HuH-7 (cell line): ENCODE measurements around the gene HIGD2B.
"Not testable (repeated sequence)": the region's sequence is repeated elsewhere in the genome, so short reads cannot be mapped to it uniquely, and the experiment has no call there.

Source experiments
- DNase-seq: peaks from one replicate; pipeline ENCODE4 v3.0.0; 2011; ENCODE audit warnings: low spot score

HIGD2B gene, protein sequence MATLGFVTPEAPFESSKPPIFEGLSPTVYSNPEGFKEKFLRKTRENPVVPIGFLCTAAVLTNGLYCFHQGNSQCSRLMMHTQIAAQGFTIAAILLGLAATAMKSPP

DNA sequence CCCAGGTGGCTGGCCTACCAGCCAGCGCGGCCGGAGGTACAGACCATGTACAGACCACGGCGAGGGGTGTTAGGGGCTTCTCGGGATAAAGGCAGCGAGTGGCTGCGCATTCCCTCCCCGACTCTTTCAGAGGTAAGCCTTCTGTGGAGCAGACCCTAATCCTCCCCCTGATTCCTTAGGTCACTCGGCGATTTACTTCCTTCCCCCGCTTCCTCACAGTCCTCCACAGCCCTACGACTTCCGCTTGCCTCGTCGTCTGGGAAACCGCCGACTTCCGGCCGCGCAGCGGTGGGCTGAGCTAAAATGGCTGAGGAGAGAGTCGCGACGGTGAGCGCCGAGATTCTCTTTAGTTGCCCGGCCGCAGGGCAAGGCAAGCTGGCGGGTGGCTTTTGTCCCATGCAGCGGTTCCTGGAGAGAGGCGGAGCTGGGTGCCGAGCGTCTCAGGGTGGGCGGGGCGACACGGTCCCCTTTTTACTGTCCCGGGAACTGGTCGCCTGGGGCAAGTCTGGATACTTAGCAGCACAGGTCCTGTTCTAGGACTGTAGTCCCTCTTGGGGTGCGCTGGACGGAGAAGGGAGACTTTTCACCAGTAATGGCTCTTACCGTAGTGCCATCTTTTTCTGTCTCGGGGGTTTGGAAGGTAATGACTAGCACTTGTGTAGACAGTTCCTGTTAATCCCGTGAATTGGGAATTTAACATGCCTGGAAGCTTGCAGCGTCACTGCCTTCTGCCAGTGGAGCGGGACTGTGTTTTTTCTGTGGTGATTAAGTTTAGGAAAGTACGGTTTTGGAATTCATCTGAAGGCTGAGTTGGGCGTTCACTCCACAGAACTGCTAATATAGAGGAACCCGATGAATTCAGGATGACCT is at the start of gene HIGD2B, which contains the start of gene BBS4:
TSS of gene HIGD2B (minus strand) at position 258 of the 870 bp plus-strand sequence. CDS start 9,808 bp downstream, outside the sequence.
TSS of gene BBS4 (plus strand) at position 283 of the 870 bp plus-strand sequence. CDS start at position 304, 21 bp downstream.
- DNase-seq = peak; percentile 82

DNA sequence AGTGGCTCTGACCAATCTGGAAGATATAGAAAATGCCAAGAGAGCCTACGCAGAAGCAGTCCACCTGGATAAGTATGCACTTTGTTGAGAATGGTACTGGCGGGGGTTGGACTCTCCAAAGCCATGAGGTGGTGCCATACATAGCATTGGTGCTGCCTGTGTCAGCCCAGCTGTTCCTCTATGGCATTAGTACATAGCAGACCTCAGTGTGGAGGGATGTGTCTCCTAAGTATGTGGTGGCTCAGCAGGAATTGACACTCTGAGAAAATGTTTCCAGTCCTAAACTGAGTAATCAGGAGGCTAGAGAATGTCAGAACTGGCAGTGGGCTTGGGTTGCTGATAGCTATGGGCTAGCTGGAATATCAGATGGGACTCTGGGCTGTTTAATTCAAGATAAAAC is 49.1 kb upstream of the HIGD2B start:
- DNase-seq = no peak

DNA sequence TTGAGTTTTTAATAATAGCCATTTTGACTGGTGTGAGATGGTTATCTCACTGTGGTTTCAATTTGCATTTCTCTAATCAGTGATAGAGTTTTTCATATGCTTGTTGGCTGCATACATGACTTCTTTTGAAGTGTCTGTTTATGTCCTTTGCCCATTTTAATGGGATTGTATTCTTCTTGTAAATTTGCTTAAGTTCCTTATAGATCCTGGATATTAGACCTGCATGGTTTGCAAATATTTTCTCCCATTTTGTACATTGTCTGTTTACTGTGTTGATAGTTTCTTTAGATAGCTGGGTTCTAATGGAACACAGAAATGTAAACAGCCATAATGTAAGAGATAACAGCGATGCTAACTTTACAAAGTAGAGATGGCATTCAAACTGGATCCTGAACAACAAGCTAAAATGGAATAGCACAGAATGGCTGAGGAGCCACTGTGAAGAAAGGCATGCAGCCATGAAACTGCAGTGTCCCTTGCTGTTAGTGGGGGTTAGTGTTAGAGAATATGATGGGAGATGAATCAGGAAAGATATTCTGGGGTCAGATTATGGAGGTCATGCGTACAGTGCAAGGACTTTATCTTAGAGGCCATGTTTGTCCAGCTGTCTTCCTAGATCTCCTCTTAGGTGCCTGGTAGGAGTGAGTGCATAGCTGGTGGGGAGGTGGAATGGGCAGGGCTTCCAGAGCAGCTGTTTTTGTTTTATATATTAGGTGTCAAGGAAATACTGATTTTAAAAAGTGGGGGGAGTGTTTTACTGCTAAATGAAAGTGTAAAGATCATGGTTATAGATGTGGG is 48.2 kb upstream of the HIGD2B start:
- no peak for DNase-seq

DNA sequence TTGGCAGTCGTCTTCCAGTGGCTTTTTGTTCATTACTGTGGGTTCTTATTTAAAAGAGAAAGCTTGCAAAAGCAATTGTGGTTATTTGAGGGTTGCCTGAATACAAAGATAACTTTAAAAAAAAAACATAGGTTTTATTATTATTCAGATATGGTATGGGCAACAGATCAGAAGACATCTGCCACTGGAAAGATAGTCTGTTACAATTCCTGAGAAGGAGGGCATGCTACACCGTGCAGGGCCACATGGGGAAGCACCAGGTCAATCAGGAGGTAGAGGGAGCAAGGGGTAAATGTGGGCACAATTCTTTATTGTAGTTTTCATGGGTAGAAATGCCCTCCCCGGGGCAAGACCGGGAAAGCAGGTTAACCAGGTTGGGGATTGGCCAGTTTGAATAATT is 46.5 kb upstream of the HIGD2B start:
- DNase-seq = no peak

DNA sequence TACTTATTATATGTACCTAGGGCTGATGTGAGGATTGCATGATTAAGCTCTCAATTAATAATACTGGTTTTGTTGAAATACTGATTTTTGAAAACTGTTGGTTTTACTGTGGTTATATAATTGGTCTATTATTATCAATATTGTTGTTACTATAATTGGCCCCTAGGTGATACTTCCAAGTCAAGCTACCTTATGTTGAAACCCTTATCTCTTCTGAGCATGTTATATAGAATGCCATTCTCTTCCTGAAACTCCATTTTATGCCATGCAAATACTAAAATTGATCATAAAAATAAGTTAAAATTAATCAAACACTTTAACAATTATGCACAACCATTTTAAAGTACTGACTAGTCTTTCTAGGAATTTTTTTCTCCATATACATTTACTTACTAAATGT is 46.1 kb upstream of the HIGD2B start:
- no peak for DNase-seq

DNA sequence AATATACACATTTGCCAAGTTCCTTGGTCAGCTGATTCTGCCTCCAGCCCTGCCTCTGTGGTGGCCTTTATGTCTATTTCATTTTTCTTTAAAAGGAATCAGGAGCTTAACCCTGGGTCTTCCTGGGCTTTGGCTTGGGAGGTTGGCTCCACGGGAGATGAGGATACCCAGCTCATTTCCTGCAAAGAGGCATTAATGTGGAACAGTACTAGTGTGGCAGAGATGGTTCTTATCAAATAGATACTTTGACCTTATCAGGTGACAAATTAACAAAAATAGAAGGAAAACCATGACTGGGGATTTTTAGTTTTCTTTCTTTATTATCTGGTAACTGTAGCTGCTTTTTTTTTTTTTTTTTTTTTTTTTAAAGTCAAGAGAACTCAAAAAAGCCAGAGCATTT is 42.8 kb upstream of the HIGD2B start:
- no peak for DNase-seq

DNA sequence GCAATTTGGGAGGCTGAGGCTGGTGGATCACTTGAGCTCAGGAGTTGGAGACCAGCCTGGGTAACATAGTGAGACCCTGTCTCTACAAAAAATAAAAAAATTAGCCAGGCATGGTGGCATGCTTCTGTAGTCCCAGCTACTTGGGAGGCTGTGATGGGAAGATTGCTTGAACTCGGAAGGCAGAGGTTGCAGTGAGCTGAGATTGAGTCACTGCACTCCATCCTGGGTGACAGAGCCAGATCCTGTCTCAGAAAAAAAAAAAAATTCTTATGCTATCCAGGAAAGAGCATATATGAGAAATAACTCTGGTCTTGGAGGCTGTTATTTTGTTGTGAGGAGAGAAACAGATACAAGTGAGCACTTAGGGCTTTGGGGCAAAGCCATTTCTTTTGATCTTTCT is 42.3 kb upstream of the HIGD2B start:
- not testable (repeated sequence) for DNase-seq

DNA sequence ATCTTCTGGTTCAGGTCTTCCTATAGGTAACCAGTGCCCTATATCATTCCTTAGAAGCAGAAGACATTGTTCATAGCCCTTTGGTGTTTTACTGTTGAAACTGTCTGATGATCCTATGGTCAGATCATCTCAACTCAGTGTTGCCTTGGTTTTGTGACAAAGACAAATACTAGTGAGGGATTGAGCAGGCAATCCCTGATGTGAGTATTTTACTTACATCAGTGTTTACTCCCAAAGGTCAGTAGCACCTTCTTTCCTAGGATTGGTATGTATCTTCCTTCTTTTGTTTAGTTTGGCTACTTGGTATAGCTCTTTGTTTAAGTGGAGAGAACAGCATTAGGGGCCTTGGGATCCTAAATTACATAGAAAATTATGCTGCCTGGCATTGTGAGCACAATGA is 41.2 kb upstream of the HIGD2B start:
- no peak for DNase-seq

DNA sequence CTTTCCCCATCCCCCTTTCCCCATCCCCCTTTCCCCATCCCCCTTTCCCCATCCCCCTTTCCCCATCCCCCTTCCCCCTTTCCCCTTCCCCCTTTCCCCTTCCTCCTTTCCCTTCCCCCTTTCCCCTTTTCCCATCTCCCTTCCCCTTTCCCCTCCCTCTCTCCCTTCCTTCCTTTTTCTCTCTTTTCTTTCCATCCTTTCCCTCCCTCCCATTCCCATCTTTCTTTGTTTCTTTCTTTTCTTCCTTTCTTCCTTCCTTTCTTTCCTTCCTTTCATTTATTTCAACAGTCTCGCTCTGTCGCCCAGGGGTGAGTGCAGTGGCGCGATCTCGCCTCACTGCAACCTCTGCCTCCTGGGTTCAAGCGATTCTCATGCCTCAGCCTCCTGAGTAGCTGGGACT is 39.9 kb upstream of the HIGD2B start:
- not testable (repeated sequence) for DNase-seq

DNA sequence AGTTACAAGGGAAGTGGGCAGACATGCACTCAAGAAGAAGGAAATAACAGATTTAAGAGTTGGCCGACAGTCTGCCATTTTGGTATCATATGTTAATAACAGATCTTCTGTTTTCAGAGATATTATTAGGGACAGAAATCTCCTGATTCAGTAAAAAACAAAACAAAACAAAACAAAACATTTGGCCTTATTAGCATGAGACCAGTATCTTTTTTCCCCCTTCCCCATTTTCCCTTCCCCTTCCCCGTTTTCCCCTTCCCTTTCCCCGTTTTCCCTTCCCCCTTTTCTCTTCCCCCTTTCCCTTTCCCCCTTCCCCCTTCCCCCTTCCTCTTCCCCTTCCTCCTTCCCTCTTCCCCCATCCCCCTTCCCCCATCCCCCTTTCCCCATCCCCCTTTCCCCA is 39.5 kb upstream of the HIGD2B start:
- DNase-seq = no peak

DNA sequence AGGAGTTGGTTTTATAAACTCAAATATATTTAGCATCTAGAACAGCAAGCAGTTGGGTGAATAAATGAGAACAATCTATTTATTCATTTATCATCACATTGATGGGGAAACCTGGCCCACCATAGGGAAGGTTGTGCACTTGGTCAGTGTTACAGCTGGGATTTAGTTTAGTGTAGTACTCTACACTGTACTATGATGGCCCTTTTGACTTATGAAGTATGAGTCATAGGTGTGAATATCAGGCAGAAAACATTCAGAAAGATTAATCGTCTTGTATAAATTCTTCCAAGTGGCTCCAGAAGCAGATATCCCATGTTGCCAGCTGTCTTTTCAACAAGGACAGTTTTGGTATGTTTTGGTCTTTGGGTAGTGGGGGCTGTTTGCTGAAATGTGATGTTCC is 38.0 kb upstream of the HIGD2B start:
- no peak for DNase-seq

DNA sequence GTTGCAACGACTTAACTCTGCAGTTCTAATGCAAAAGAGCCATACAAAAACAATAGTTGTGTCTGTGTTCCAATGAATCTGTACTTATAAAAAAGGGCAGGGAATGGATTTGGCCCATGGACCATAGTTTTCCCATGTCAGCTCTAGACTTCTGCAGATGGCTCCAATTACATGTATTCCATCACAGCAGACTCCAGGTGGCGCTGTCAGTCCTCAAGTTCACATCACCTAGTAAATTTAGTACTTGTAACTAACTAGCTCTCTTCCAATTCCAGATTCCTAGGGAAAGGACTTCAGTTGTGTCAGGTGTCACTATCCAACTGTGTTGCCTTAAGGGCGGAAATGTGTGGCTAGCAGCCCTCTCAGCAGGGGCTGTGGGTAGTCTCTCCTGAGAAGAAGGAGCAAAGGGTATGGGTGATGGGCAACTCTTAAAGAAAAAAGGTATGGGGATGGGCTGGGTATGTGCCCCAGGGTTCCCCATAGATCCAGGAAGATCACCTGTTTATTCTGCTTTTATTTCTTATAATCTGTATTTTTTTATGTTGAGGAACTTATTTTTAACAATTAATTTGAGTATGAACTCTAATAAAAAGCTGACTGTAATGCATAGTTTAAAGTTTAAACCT is 36.2 kb upstream of the HIGD2B start:
- peak; percentile 63 for DNase-seq

DNA sequence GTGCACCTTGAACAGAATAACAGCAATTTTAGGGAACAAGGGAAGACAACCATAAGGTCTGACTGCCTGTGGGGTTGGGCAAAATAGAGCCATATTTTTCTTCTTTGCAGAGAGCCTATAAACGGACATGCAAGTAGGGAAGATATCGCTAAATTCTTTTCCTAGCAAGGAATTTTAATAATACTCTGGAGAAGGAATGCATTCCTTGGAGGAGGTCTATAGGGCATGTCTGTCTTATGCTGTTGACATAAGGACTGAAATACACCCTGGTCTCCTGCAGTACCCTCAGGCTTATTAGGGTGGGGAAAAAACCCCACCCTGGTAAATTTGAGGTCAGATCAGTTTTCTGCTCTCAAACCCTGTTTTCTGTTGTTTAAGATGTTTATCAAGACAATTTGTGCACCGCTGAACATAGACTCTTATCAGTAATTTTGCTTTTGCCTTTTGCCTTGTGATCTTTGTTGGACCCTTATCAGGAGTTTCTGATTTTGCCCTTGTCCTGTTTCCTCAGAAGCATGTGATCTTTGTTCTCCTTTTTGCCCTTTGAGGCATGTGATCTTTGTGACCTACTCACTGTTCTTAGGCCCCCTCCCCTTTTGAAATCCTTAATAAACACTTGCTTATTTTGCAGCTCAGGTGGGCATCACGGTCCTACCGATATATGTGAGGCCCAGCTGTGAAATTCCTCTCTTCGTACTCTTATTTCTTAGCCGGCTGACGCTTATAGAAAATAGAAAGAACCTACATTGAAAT is 22.7 kb upstream of the HIGD2B start:
- not testable (repeated sequence) for DNase-seq

DNA sequence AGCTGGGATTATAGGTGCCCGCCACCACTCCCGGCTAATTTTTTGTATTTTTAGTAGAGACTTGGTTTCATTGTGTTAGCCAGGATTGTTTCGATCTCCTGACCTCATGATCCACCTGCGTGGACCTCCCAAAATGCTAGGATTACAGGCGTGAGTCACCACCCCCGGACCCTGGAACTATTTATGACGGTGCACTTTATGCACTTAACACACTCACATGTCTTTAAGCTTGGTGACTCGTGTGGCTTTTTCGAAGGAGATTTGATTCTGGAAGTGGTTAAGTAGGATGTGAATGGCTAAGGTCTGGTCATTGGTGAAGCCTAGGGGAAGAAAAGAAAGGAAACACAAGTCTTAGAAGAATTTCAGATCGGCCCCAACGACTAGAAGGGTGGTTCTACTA is 20.3 kb upstream of the HIGD2B start:
- no peak for DNase-seq

DNA sequence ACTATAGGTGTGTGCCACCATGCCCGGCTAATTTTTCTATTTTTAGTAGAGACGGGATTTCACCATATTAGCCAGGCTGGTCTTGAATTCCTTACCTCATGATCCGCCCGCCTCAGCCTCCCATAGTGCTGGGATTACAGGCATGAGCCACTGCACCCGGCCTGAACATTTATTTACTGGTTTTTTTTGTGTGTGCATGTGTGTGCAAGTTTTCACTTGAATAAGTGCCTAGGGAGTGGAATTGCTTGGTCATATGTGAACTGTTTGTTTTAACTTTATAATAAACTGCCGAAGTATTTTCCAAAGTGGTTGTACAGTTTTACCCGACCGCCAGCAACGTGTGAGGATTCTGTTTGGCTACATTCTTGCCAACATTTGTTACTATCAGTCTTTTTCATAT is 14.1 kb upstream of the HIGD2B start:
- DNase-seq = no peak

DNA sequence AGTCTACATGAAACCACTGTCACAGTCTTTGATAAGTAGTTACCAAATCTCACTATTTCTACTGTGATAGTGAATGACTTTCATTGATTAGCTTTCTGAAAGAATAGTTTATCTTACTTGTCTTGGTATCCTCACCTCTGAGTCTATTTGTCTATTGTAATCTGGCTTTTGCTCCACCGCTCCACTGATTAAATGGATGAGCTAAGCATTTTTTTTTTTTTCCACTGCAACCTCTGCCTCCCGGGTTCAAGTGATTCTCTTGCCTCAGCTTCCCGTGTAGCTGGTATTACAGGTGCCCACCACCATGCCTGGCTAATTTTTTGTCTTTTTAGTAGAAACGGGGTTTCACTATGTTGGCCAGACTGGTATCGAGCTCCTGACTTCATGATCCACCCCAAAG is 13.0 kb upstream of the HIGD2B start:
- no peak for DNase-seq

DNA sequence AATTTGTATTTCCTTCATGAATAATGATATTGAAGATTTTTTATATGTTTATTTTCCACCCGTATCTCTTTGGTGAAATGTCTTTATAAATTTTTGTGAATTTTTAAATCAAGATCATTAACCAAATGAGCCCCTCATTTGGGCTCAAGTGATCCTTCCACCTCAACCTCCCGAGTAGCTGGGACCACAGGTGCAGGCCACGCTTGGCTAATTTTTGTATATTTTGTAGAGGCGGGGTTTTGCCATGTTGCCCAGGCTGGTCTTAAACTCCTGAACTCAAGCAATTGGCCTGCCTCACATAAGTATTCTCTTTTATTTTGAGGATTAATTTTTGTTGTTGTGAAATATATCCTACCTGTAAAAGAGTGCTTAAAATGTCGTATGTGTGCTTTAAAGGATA is 5.0 kb upstream of the HIGD2B start:
- no peak for DNase-seq

DNA sequence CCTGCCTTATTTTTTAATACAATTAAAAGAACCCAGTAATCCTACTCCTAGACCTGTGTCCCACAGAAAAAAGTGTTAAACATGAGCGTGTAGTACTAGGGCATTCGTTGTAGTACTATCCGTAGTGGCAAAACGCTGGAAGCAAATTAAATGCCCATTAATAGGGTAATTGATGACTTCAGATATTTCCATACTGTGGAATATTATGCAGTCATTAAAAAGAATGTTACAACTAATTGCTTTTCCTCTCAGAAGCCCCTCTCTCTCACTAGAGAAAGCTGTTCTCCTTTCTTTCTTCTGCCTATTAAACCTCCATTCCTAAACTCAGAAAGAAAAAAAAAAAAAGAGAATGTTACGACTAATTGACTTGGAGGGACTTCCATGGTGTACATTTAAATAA is 2.7 kb upstream of the HIGD2B start:
- DNase-seq = no peak

DNA sequence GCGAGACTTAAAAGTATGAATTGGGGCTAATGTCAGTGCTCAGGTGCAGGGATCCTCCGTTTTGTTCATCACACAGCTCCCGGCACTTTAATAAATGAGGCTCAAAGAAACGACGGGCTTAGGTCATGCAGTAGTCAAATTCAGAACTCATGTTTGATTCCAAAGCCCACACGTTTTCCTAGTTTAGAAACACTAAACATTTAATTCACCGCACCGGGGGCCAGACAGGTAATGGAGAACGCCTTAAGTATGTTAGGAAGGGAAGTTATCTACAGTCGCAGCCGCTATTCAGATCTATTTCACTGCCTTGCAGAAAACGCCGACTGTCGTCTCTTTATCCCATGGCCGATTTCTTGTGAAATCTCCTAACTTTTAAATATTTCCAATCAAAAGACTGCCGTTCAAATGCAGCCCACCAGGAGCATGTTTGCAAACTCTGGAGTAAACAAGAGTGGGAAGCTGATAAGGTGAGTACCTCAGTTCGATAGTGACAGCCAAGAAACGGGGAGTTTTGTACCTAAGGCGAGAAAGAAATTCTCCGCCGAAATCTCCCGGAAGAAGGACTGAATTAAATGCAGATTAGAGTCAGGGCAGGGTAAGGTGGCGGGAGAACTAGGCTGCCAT is 569 bp downstream of the HIGD2B start:
- DNase-seq = no peak

DNA sequence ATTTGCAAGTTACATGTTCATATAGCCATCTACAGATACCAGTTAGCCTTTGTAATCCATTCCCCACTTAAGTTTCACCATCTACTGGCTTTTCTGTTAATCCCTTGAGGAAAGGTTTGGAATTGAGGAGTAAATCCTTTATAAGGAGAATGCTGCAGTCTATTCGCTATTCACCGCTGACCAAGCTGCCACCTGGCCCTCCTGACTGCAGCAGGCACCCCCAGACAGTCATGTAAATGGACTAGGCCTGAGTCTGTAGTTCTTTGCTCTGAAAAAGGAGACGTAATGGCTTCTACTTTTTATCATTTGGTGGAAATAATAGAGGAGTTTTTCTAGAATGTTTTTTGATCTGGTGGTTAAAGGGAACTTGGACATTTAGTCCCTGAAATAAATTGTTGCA is 3.2 kb downstream of the HIGD2B start:
- no peak for DNase-seq

DNA sequence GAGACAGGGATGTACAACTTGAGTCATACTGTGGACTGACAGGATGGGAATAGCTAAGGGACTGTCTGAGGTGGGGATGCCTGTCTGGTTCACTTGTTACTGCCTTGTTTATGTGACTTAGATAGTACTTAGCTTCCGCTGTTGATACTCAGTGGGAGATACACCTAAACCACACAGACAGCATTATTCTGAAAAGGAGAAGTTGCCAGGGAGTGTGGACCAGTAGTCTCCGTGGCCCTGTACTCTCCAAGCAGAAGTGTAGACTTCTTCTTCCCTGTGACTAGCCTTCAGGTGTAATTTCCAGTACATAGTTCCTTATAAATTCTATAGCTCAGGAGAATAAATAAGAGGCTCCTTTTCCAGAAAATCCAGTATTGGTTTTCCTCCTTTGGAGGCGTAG is 5.1 kb downstream of the HIGD2B start:
- no peak for DNase-seq
